A549 (cell line): ENCODE measurements around the gene ANP32D. TPM values are rescaled to one million over a fixed set of nuclear protein-coding genes. Genes with fewer than 3 reads are reported as not detected.
"Not testable (repeated sequence)": the region's sequence is repeated elsewhere in the genome, so short reads cannot be mapped to it uniquely, and the experiment has no call there.

Source experiments
- ATAC-seq, 2 experiments: fragments of 200-7000 bp in 1 of 2; fragments of >200 bp in 1 of 2; cut with Nextera tagmentation in 1 of 2; cut with Tn5 transposase in 1 of 2; 3 replicates each; pipeline versions ENCODE4 v1.8.0 to v1.9.1; 2018 to 2020; ENCODE audit warnings: mild to moderate bottlenecking in 1 of 2, moderate library complexity in 1 of 2
- CTCF ChIA-PET: fragments of 300-600 bp; sonication (Branson Sonifier 250); formaldehyde crosslinking; extraction: SDS; loops from one replicate; lab custom pipeline; 2021; ENCODE audit warnings: antibody characterized with exemption, inconsistent platforms; lab: Yijun Ruan, JAX
- POLR2A ChIA-PET: fragments of 350-600 bp; formaldehyde crosslinking; extraction: SDS; loops from one replicate; lab custom pipeline; 2021; ENCODE audit warnings: antibody characterized with exemption, inconsistent platforms; lab: Yijun Ruan, JAX
- DNase-seq, 2 experiments: peaks; one replicate each; pipeline versions ENCODE4 v3.0.0 to v3.0.0-alpha.2; 2011 to 2016; ENCODE audit warnings: low read depth in 1 of 2, low spot score in 1 of 2
- FAIRE-seq: peaks from 2 replicates; lab custom pipeline; 2011; peaks lifted over from hg19 to GRCh38; lab: Jason Lieb, UNC
- H3K27ac ChIP-seq, 2 experiments: fragments of >200 bp; sonication (Bioruptor Twin); formaldehyde crosslinking; 3 replicates each; pipeline ENCODE4 v1.5.1; 2016 to 2017
- H3K4me1 ChIP-seq: fragments of >200 bp; sonication (Bioruptor Twin); formaldehyde crosslinking; 3 replicates; pipeline ENCODE4 v1.6.1; 2016
- H3K4me2 ChIP-seq: fragments of >200 bp; sonication (Bioruptor Twin); formaldehyde crosslinking; 3 replicates; pipeline ENCODE4 v1.6.1; 2016
- H3K4me3 ChIP-seq: fragments of >200 bp; sonication (Bioruptor Twin); formaldehyde crosslinking; 3 replicates; pipeline ENCODE4 v1.5.1; 2016
- H3K9me3 ChIP-seq: fragments of >200 bp; sonication (Bioruptor Twin); formaldehyde crosslinking; 3 replicates; pipeline ENCODE4 v1.6.1; 2016
- CBX2 ChIP-seq: fragments of 200-600 bp; sonication (generic); IDR thresholded peaks from 2 replicates; pipeline ENCODE4 v1.6.1; 2016; ENCODE audit warnings: low read depth, mild to moderate bottlenecking, borderline replicate concordance
- CEBPB ChIP-seq, 2 experiments: fragments of >200 bp in 1 of 2; sonication (Bioruptor Twin) in 1 of 2; formaldehyde crosslinking in 1 of 2; IDR thresholded peaks; 2 replicates each; pipeline ENCODE4 v1.6.1; 2012 to 2016
- CHD4 ChIP-seq: fragments of 200-600 bp; sonication (generic); IDR thresholded peaks from 2 replicates; pipeline ENCODE4 v1.6.1; 2016; ENCODE audit warnings: antibody characterized with exemption, mild to moderate bottlenecking, borderline replicate concordance
- CTCF ChIP-seq: fragments of >200 bp; sonication (Bioruptor Twin); formaldehyde crosslinking; IDR thresholded peaks from 3 replicates; pipeline ENCODE4 v1.5.1; 2016
- EHF ChIP-seq: fragments of 250-450 bp; sonication (Bioruptor Pico); IDR thresholded peaks from 2 replicates; pipeline ENCODE4 v1.5.0; 2020; ENCODE audit warnings: mild to moderate bottlenecking
- ELK1 ChIP-seq: fragments of 150-350 bp; IDR thresholded peaks from 2 replicates; pipeline ENCODE4 v1.6.1; 2014; ENCODE audit warnings: low read depth, mild to moderate bottlenecking, low read length
- FOXS1 ChIP-seq: fragments of 250-450 bp; sonication (Bioruptor Pico); IDR thresholded peaks from 2 replicates; pipeline ENCODE4 v1.5.0; 2020; ENCODE audit warnings: mild to moderate bottlenecking, moderate library complexity
- HEYL ChIP-seq: fragments of 250-450 bp; sonication (Bioruptor Pico); IDR thresholded peaks from 2 replicates; pipeline ENCODE4 v1.8.0; 2021; ENCODE audit warnings: mild to moderate bottlenecking, moderate library complexity
- HOXA7 ChIP-seq: fragments of 250-450 bp; sonication (Bioruptor Pico); IDR thresholded peaks from 2 replicates; pipeline ENCODE4 v1.5.0; 2020; ENCODE audit warnings: mild to moderate bottlenecking, moderate library complexity
- HOXB5 ChIP-seq: fragments of 250-450 bp; sonication (Bioruptor Pico); IDR thresholded peaks from 2 replicates; pipeline ENCODE4 v1.5.0; 2020; ENCODE audit warnings: mild to moderate bottlenecking, moderate library complexity
- JUN ChIP-seq, 2 experiments: fragments of >200 bp; sonication (Bioruptor Twin); formaldehyde crosslinking; IDR thresholded peaks; 2 replicates in 1 of 2; 3 replicates in 1 of 2; pipeline ENCODE4 v1.6.1; 2016 to 2017
- KDM1A ChIP-seq: fragments of 200-600 bp; sonication (generic); IDR thresholded peaks from 2 replicates; pipeline ENCODE4 v1.6.1; 2016; ENCODE audit warnings: low read depth, mild to moderate bottlenecking
- PBX3 ChIP-seq: IDR thresholded peaks from 2 replicates; pipeline ENCODE4 v1.6.1; 2012
- RFX5 ChIP-seq: fragments of 450-650 bp; IDR thresholded peaks from 2 replicates; pipeline ENCODE4 v1.7.1; 2014; ENCODE audit warnings: antibody characterized with exemption, mild to moderate bottlenecking, moderate library complexity
- RNF2 ChIP-seq: fragments of 200-600 bp; sonication (generic); IDR thresholded peaks from 2 replicates; pipeline ENCODE4 v1.6.1; 2016; ENCODE audit warnings: low read depth, mild to moderate bottlenecking, antibody characterized with exemption, moderate library complexity, borderline replicate concordance
- SMC3 ChIP-seq: fragments of >200 bp; sonication (Bioruptor Twin); formaldehyde crosslinking; IDR thresholded peaks from 3 replicates; pipeline ENCODE4 v1.6.1; 2018; ENCODE audit warnings: inconsistent platforms
- TFCP2L1 ChIP-seq: fragments of 250-450 bp; sonication (Bioruptor Pico); IDR thresholded peaks from 2 replicates; pipeline ENCODE4 v1.5.0; 2021; ENCODE audit warnings: mild to moderate bottlenecking
- TP53 ChIP-seq: fragments of 250-450 bp; sonication (Bioruptor Pico); IDR thresholded peaks from 2 replicates; pipeline ENCODE4 v1.5.0; 2021; ENCODE audit warnings: mild to moderate bottlenecking, moderate library complexity
- USF2 ChIP-seq: fragments of 450-650 bp; IDR thresholded peaks from 2 replicates; pipeline ENCODE4 v1.6.1; 2014; ENCODE audit warnings: antibody characterized with exemption
- ZC3H11A ChIP-seq: fragments of 450-650 bp; IDR thresholded peaks from 2 replicates; pipeline ENCODE4 v1.6.1; 2014; ENCODE audit warnings: antibody characterized with exemption, mild to moderate bottlenecking
- ZNF302 ChIP-seq: fragments of 250-450 bp; sonication (Bioruptor Pico); IDR thresholded peaks from 2 replicates; pipeline ENCODE4 v1.9.0; 2021; ENCODE audit warnings: inconsistent platforms, mild to moderate bottlenecking, moderate library complexity
- WGBS: methylation state at CpG from one replicate; pipeline ENCODE4 v1.1.6; 2017; ENCODE audit errors: missing lambda C conversion rate; 5-methylcytosine and 5-hydroxymethylcytosine counted together
- polyA plus RNA-seq, 4 experiments: library from polyadenylated mRNA; depleted of rRNA in 3 of 4; stranded (reverse); fragments of >200 nt; fragmentation: RNase III in 1 of 4; extraction: RNeasy Plus Mini Kit Qiagen cat#74134 plus additional on column Dnase treatment in 1 of 4; gene quantifications; 2 replicates in 3 of 4; 3 replicates in 1 of 4; pipeline ENCODE4 v1.2.3, GENCODE V29; 2011 to 2017
- TF ChIP-seq, protein P1 (sequence below): fragments of >200 bp; sonication (Bioruptor Twin); formaldehyde crosslinking; IDR thresholded peaks from 2 replicates; pipeline ENCODE4 v1.6.1; 2016

ANP32D gene
- polyA plus RNA-seq, 2 of the 4 experiments (the other 2 are of a cell fraction): not detected

- no peak for FAIRE-seq
- H3K9me3 ChIP-seq: no peaks in the 10 kb centered on the region
- CTCF ChIA-PET: interaction anchor here (1.1 to 2.6 kb wide), 5 partner anchors 9 to 258 kb away, joined by 3 to 8 read pairs (median 5); no protein-coding TSS in a partner anchor
- POLR2A ChIA-PET: no interaction called here
- H3K27ac ChIP-seq: no peak overlapping the region
- TF ChIP-seq FOXS1 (CRISPR knock-in tag) (no peak), ELK1 (no peak), HOXA7 (CRISPR knock-in tag) (no peak), KDM1A (peak; percentile 46; the same call in 1 of the 2 replicates), JUN (IDR thresholded peaks at IDR 0.05) (no peak), HEYL (CRISPR knock-in tag) (no peak), SMC3 (no peak), CHD4 (no peak)
- TF ChIP-seq, protein P1, sequence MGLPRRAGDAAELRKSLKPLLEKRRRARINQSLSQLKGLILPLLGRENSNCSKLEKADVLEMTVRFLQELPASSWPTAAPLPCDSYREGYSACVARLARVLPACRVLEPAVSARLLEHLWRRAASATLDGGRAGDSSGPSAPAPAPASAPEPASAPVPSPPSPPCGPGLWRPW: no peak
- no peak for ATAC-seq
- H3K4me3 ChIP-seq: no peak overlapping the region
- H3K4me1 ChIP-seq: no peaks in the 10 kb centered on the region
- DNase-seq: no peak
- WGBS: 3% methylated on average over 2 of the region's 2 CpGs
- H3K4me2 ChIP-seq: no peak overlapping the region
These were observed 17.2 kb upstream of the ANP32D start for GRCh38 chr12:48455116-48455515.

- Histone ChIP-seq H3K4me2 (no peak overlapping the region), H3K4me3 (no peak overlapping the region), H3K4me1 (no peaks in the 10 kb centered on the region), H3K27ac (no peak overlapping the region), H3K9me3 (no peaks in the 10 kb centered on the region)
- 23% methylated on average over 6 of the region's 6 CpGs for WGBS
- DNase-seq (no peak), ATAC-seq (no peak), FAIRE-seq (no peak)
- CTCF ChIA-PET: interaction anchor here (1.8 kb wide), 1 partner anchor 159 kb away, joined by 5 read pairs; no protein-coding TSS in a partner anchor
- POLR2A ChIA-PET: no interaction called here
- TF ChIP-seq USF2 (no peak), RNF2 (no peak), ZC3H11A (no peak), CTCF (no peak), RFX5 (no peak), CEBPB (IDR thresholded peaks at IDR 0.05) (no peak), TFCP2L1 (no peak), EHF (CRISPR knock-in tag) (no peak), ZNF302 (CRISPR knock-in tag) (no peak), HOXB5 (no peak), TP53 (CRISPR knock-in tag) (no peak), CBX2 (no peak), PBX3 (no peak)
These were observed 13.1 kb upstream of the ANP32D start for GRCh38 chr12:48459259-48459658.

GRCh38 chr12:48469027-48469426 is 3.3 kb upstream of the ANP32D start:
- FAIRE-seq, ATAC-seq, H3K27ac ChIP-seq, H3K4me2 ChIP-seq, POLR2A ChIA-PET, H3K4me3 ChIP-seq, DNase-seq, CTCF ChIA-PET, H3K4me1 ChIP-seq: not testable (repeated sequence)
- H3K9me3 ChIP-seq: peaks cover 18% of the 10 kb centered on the region
- WGBS: 26% methylated on average over 9 of the region's 9 CpGs
